Activated CD4-positive, alpha-beta T cell treated with anti-CD3 and anti-CD28 coated beads for 24 hours (primary cell): Measurements from ENCODE around the gene HSPBAP1.

Experiments used
- DNase-seq, 2 donors: peaks; one replicate each; pipeline ENCODE4 v3.0.0-alpha.2; 2020; ENCODE audit warnings: low read depth in 2 of 2

The HSPBAP1 gene

GRCh38 chr3:122793568-122794416, at the start of gene HSPBAP1:
HSPBAP1 (minus strand) TSS chr3:122793831; CDS start chr3:122793680, 151 bp downstream.
- DNase-seq, result peak; percentile 79 to 81

GRCh38 chr3:122835590-122835989, 42.0 kb upstream of the HSPBAP1 start:
- no peak for DNase-seq

- DNase-seq, result no peak
Observed at GRCh38 chr3:122828281-122828680, 34.6 kb upstream of the HSPBAP1 start.

GRCh38 chr3:122826278-122826677, 32.6 kb upstream of the HSPBAP1 start:
- DNase-seq, result no peak

- DNase-seq, result no peak
Observed at GRCh38 chr3:122825460-122825859, 31.8 kb upstream of the HSPBAP1 start.

GRCh38 chr3:122824465-122825381, 31.1 kb upstream of the HSPBAP1 start:
- DNase-seq, result no peak

GRCh38 chr3:122816587-122816986, 23.0 kb upstream of the HSPBAP1 start:
- DNase-seq, result no peak

GRCh38 chr3:122810734-122811133, 17.1 kb upstream of the HSPBAP1 start:
- no peak for DNase-seq

GRCh38 chr3:122803977-122804376, 10.3 kb upstream of the HSPBAP1 start:
- no peak for DNase-seq

- DNase-seq, result no peak
Observed at GRCh38 chr3:122802323-122802722, 8.7 kb upstream of the HSPBAP1 start.

GRCh38 chr3:122800706-122801237, 7.1 kb upstream of the HSPBAP1 start:
- no peak for DNase-seq

GRCh38 chr3:122800031-122800430, 6.4 kb upstream of the HSPBAP1 start:
- no peak for DNase-seq

- DNase-seq, result no peak
Observed at GRCh38 chr3:122799322-122799721, 5.7 kb upstream of the HSPBAP1 start.

- DNase-seq, result no peak
Observed at GRCh38 chr3:122797291-122797690, 3.7 kb upstream of the HSPBAP1 start.

GRCh38 chr3:122795674-122796195, 2.1 kb upstream of the HSPBAP1 start:
- no peak for DNase-seq

GRCh38 chr3:122794779-122795673, 1.4 kb upstream of the HSPBAP1 start, which contains the start of gene SLC49A4:
SLC49A4 (plus strand) TSS chr3:122795069; CDS start chr3:122795193, 124 bp downstream.
- DNase-seq, result peak; percentile 41 to 48

GRCh38 chr3:122794483-122794778, 800 bp upstream of the HSPBAP1 start:
- no peak for DNase-seq

GRCh38 chr3:122789585-122790273, 3.9 kb downstream of the HSPBAP1 start:
- DNase-seq, result no peak

- DNase-seq, result no peak
Observed at GRCh38 chr3:122787872-122788271, 5.8 kb downstream of the HSPBAP1 start.

GRCh38 chr3:122786066-122786465, 7.6 kb downstream of the HSPBAP1 start:
- no peak for DNase-seq
